HG02852 (cell line): ENCODE measurements around the gene ENPP5.

Experiments
- ATAC-seq: cut with Tn5 transposase; IDR thresholded peaks from one replicate; pipeline ENCODE4 v1.9.1; 2021; ENCODE audit warnings: mild to moderate bottlenecking, moderate library complexity; ENCODE audit not compliant: unreplicated experiment

Gene ENPP5

DNA sequence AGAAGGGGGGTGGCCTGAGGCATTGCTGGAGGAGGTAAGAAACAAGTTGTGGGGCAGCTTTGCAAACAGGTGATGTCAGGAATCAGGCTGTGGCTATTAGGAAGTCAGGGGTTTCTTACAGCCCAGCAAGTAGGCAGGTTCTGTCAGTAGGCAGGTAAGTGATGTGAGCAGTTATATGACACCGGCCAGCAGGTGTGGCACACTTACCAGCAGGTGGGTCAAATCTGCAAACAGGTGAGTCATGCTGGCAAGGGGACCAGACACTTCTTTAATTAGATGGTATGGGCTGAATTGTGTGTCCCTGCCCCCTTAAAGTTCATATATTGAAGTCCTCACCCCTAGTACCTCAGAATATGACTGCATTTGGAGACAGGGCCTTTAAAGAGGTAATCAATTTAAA lies 57.4 kb downstream of the ENPP5 start:
- ATAC-seq: no peak
